Neural progenitor cell (in vitro differentiated cells): ENCODE data around the gene PIK3CB.

Experiments
- EZH2phosphoT487 ChIP-seq: fragments of 200-600 bp; sonication (generic); IDR thresholded peaks from 2 replicates; pipeline ENCODE4 v1.6.1; 2017; ENCODE audit warnings: antibody characterized with exemption
- TF ChIP-seq, protein P1 (sequence below): fragments of 200-600 bp; sonication (generic); IDR thresholded peaks from 2 replicates; pipeline ENCODE4 v1.5.1; 2017; ENCODE audit warnings: antibody characterized with exemption, mild to moderate bottlenecking

DNA sequence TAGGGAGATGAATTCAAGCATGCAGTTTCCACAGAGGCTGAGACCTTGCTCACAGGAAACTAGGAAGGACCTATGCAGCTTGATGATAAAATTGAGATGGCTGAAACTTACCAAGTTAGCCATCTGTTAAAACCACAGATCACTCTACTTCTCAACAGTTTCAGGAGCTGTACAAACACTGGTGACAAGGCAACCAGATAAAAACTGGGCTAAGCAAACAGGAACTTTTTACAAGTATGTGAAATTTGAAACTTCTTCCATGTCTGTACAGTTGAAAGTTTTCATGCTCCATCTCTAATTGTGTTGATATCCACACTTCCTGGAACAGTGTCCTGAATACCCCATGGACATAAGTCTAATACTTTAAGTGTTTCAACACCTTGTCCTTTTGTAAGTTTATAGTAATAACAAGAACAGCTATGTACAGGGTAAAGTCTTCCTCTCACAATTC is 147.9 kb downstream of the PIK3CB start:
- TF ChIP-seq EZH2phosphoT487: no peak
- TF ChIP-seq, protein P1, sequence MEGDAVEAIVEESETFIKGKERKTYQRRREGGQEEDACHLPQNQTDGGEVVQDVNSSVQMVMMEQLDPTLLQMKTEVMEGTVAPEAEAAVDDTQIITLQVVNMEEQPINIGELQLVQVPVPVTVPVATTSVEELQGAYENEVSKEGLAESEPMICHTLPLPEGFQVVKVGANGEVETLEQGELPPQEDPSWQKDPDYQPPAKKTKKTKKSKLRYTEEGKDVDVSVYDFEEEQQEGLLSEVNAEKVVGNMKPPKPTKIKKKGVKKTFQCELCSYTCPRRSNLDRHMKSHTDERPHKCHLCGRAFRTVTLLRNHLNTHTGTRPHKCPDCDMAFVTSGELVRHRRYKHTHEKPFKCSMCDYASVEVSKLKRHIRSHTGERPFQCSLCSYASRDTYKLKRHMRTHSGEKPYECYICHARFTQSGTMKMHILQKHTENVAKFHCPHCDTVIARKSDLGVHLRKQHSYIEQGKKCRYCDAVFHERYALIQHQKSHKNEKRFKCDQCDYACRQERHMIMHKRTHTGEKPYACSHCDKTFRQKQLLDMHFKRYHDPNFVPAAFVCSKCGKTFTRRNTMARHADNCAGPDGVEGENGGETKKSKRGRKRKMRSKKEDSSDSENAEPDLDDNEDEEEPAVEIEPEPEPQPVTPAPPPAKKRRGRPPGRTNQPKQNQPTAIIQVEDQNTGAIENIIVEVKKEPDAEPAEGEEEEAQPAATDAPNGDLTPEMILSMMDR: no peak
